Mesenchymal stem cell (in vitro differentiated cells and primary cell): ENCODE results near the gene COMMD2.

Experiments used
- DNase-seq: peaks from one replicate; pipeline ENCODE4 v3.0.0-alpha.2; 2013
- H2AFZ ChIP-seq: one replicate; pipeline ENCODE4 v1.6.1; 2013; ENCODE audit warnings: low read depth, mild to moderate bottlenecking, control low read depth, inconsistent platforms, low read length, moderate library complexity
- H2AK5ac ChIP-seq: 2 replicates; pipeline ENCODE4 v1.6.1; 2013; ENCODE audit warnings: low read length, moderate library complexity, mild to moderate bottlenecking, inconsistent platforms; ENCODE audit not compliant: severe bottlenecking
- H2BK120ac ChIP-seq: one replicate; pipeline ENCODE4 v1.6.1; 2013; ENCODE audit warnings: low read depth, mild to moderate bottlenecking, inconsistent platforms, low read length, moderate library complexity
- H2BK12ac ChIP-seq, 2 experiments: one replicate each; pipeline ENCODE4 v1.6.1; 2013; ENCODE audit warnings: inconsistent platforms in 2 of 2, low read length in 2 of 2, mild to moderate bottlenecking in 2 of 2, moderate library complexity in 2 of 2, control low read depth in 1 of 2
- H2BK15ac ChIP-seq: one replicate; pipeline ENCODE4 v1.6.1; 2013; ENCODE audit warnings: mild to moderate bottlenecking, low read depth, inconsistent platforms; ENCODE audit not compliant: poor library complexity, severe bottlenecking
- H2BK5ac ChIP-seq: 2 replicates; pipeline ENCODE4 v1.6.1; 2013; ENCODE audit warnings: low read depth, mild to moderate bottlenecking, low read length, control low read depth, inconsistent platforms; ENCODE audit not compliant: poor library complexity, severe bottlenecking
- H3K14ac ChIP-seq, 2 experiments: one replicate each; pipeline ENCODE4 v1.6.1; 2013; ENCODE audit warnings: inconsistent platforms in 2 of 2, low read length in 2 of 2, control low read depth in 1 of 2, mild to moderate bottlenecking in 1 of 2, moderate library complexity in 1 of 2
- H3K18ac ChIP-seq, 2 experiments: one replicate each; pipeline ENCODE4 v1.6.1; 2013; ENCODE audit warnings: inconsistent platforms in 2 of 2, low read length in 2 of 2, control low read depth in 1 of 2, low read depth in 1 of 2, mild to moderate bottlenecking in 1 of 2
- H3K23ac ChIP-seq, 2 experiments: one replicate each; pipeline ENCODE4 v1.6.1; 2013; ENCODE audit warnings: inconsistent platforms in 2 of 2, low read length in 2 of 2, mild to moderate bottlenecking in 2 of 2, moderate library complexity in 2 of 2, control low read depth in 1 of 2
- H3K27ac ChIP-seq: 2 replicates; pipeline ENCODE4 v1.5.1; 2013; ENCODE audit warnings: mild to moderate bottlenecking, moderate library complexity, low read length, control low read depth, inconsistent platforms; ENCODE audit not compliant: poor library complexity, severe bottlenecking
- H3K27me3 ChIP-seq, 2 experiments: 2 replicates each; pipeline versions ENCODE4 v1.6.1 to v1.7.0; 2013; ENCODE audit warnings: low read length in 2 of 2, mild to moderate bottlenecking in 2 of 2, moderate library complexity in 2 of 2, control low read depth in 1 of 2, inconsistent platforms in 1 of 2; ENCODE audit not compliant: control insufficient read depth in 1 of 2, insufficient read depth in 1 of 2
- H3K36me3 ChIP-seq, 2 experiments: 2 replicates each; pipeline versions ENCODE4 v1.6.1 to v1.7.0; 2013; ENCODE audit warnings: low read length in 2 of 2, control low read depth in 1 of 2, inconsistent platforms in 1 of 2, low read depth in 1 of 2, mild to moderate bottlenecking in 1 of 2; ENCODE audit not compliant: insufficient read depth in 2 of 2, control insufficient read depth in 1 of 2
- H3K4ac ChIP-seq, 2 experiments: one replicate each; pipeline ENCODE4 v1.6.1; 2013; ENCODE audit warnings: inconsistent platforms in 2 of 2, low read length in 2 of 2, mild to moderate bottlenecking in 2 of 2, moderate library complexity in 2 of 2, control low read depth in 1 of 2, low read depth in 1 of 2
- H3K4me1 ChIP-seq: 2 replicates; pipeline ENCODE4 v1.6.1; 2013; ENCODE audit warnings: low read depth, low read length, control low read depth; ENCODE audit not compliant: control insufficient read depth, insufficient read depth
- H3K4me2 ChIP-seq: 2 replicates; pipeline ENCODE4 v1.6.1; 2013; ENCODE audit warnings: low read length, mild to moderate bottlenecking, inconsistent platforms; ENCODE audit not compliant: poor library complexity, severe bottlenecking
- H3K4me3 ChIP-seq, 2 experiments: 2 replicates each; pipeline versions ENCODE4 v1.5.1 to v1.7.0; 2013; ENCODE audit warnings: low read length in 2 of 2, mild to moderate bottlenecking in 2 of 2, control low read depth in 1 of 2, low read depth in 1 of 2; ENCODE audit not compliant: insufficient read depth in 1 of 2
- H3K79me1 ChIP-seq: replicated peaks from 2 replicates; pipeline ENCODE4 v1.6.1; 2013; ENCODE audit warnings: mild to moderate bottlenecking, control low read depth, low read length, inconsistent platforms; ENCODE audit not compliant: poor library complexity, severe bottlenecking
- H3K9ac ChIP-seq: 2 replicates; pipeline ENCODE4 v1.7.0; 2013; ENCODE audit warnings: mild to moderate bottlenecking, low read length, moderate library complexity
- H3K9me3 ChIP-seq: 2 replicates; pipeline ENCODE4 v1.7.0; 2013; ENCODE audit warnings: mild to moderate bottlenecking, low read length; ENCODE audit not compliant: control insufficient read depth
- H4K8ac ChIP-seq: one replicate; pipeline ENCODE4 v1.6.1; 2013; ENCODE audit warnings: inconsistent platforms, mild to moderate bottlenecking, low read length, moderate library complexity
- H4K91ac ChIP-seq: one replicate; pipeline ENCODE4 v1.6.1; 2013; ENCODE audit warnings: mild to moderate bottlenecking, low read length, inconsistent platforms
- WGBS: methylation state at CpG from one replicate; pipeline ENCODE4 v1.1.7; 2013; ENCODE audit warnings: mixed read lengths; 5-methylcytosine and 5-hydroxymethylcytosine counted together

COMMD2 gene

DNA sequence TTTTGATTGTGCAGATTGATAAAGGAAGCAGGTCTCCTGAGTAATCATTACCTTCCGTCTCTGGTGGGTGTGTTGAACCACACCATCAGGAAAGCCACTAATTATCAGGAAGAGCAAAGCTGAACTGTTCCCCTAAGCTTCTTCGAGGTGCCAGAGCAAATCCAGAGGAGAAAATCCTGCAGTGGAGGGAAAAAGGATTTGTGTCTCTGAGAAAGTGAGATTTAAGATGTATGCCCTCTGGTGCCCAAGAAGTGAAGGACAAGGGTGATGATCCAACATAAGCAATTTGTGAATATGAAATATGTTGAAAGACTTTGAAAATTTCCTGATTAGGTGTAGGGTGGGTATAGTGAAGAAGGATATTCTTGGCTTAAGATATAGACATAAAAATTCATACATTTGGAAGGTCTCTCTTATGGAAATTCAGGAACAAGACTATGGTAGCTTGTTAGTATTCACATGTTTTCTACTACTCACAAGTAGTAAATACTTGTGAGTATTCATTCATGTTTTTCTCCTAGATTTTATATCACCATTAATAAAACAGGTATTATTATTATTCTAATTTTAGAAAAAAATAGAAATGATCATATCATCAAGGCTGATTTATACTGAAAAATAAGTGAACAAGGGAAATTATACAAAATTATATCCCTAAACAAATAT is 34.8 kb downstream of the COMMD2 start:
- no peak overlapping the region for H2BK12ac ChIP-seq
- no peak overlapping the region for H2BK5ac ChIP-seq
- no peak overlapping the region for H2AFZ ChIP-seq
- H3K27me3 ChIP-seq, result no peaks in the 10 kb centered on the region
- no peak overlapping the region for H3K27ac ChIP-seq
- H3K4me1 ChIP-seq, result no peaks in the 10 kb centered on the region
- peak overlapping the region; percentile 47 for H3K9ac ChIP-seq
- DNase-seq, result peak; percentile 80
- no peak overlapping the region for H3K23ac ChIP-seq
- no peak overlapping the region for H3K14ac ChIP-seq
- H2BK15ac ChIP-seq, result no peak overlapping the region
- H3K79me1 ChIP-seq, result peaks cover 3% of the 10 kb centered on the region
- no peak overlapping the region for H3K4me3 ChIP-seq
- no peak overlapping the region for H3K18ac ChIP-seq
- H4K8ac ChIP-seq, result no peak overlapping the region
- no peak overlapping the region for H4K91ac ChIP-seq
- H3K4ac ChIP-seq, result no peak overlapping the region
- WGBS, result 45% methylated on average over 2 of the region's 2 CpGs
- no peak overlapping the region for H2BK120ac ChIP-seq
- H3K4me2 ChIP-seq, result no peak overlapping the region
- no peaks in the 10 kb centered on the region for H3K36me3 ChIP-seq
- H2AK5ac ChIP-seq, result no peak overlapping the region
- H3K9me3 ChIP-seq, result peaks cover 16% of the 10 kb centered on the region

DNA sequence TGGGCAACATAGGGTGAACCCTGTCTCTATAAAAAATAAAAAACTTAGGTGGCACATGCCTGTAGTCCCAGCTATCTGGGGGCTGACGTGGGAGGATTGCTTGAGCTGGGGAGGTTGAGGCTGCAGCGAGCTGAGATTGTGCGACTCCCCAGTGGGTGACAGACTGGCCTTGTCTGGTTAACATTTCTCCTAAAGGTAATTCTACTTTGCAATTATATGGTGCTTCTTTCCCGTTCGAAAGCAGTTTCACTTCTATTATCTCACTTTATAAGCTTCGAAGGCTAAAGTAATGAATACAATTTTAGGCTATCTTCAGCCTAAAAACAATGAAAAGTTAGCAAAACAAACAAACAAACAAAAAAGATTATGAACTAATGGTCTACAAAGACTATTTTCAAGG is 35.3 kb downstream of the COMMD2 start:
- Histone ChIP-seq H3K18ac (peak overlapping the region in 1 of 2 experiments; percentile 42), H3K9me3 (peaks cover 16% of the 10 kb centered on the region), H3K4me2 (no peak overlapping the region), H3K36me3 (no peaks in the 10 kb centered on the region), H2BK15ac (no peak overlapping the region), H3K4me1 (no peaks in the 10 kb centered on the region), H3K27ac (no peak overlapping the region), H2AFZ (no peak overlapping the region), H2BK12ac (no peak overlapping the region), H4K91ac (no peak overlapping the region), H4K8ac (no peak overlapping the region), H3K27me3 (no peaks in the 10 kb centered on the region), H3K14ac (no peak overlapping the region), H3K9ac (peak overlapping the region; percentile 47), H3K79me1 (peaks cover 3% of the 10 kb centered on the region), H3K4me3 (no peak overlapping the region), H3K4ac (no peak overlapping the region), H2BK5ac (no peak overlapping the region), H2AK5ac (peak overlapping the region; percentile 74), H2BK120ac (no peak overlapping the region), H3K23ac (no peak overlapping the region)
- 85% methylated on average over 4 of the region's 6 CpGs for WGBS
- DNase-seq, result no peak

GRCh38 chr3:149715247-149715646 is 37.0 kb downstream of the COMMD2 start:
- H3K4ac ChIP-seq, result peak overlapping the region in 1 of 2 experiments; percentile 43
- no peak overlapping the region for H2BK120ac ChIP-seq
- no peaks in the 10 kb centered on the region for H3K4me1 ChIP-seq
- no peak overlapping the region for H2AFZ ChIP-seq
- no peak overlapping the region for H2BK5ac ChIP-seq
- no peak overlapping the region for H2BK15ac ChIP-seq
- H3K23ac ChIP-seq, result no peak overlapping the region
- H3K27ac ChIP-seq, result no peak overlapping the region
- no peaks in the 10 kb centered on the region for H3K27me3 ChIP-seq
- no peak overlapping the region for H3K18ac ChIP-seq
- no peak overlapping the region for H3K14ac ChIP-seq
- H2BK12ac ChIP-seq, result no peak overlapping the region
- no peak overlapping the region for H3K9ac ChIP-seq
- H3K79me1 ChIP-seq, result peaks cover 3% of the 10 kb centered on the region
- no peak overlapping the region for H3K4me3 ChIP-seq
- 97% methylated on average over 13 of the region's 13 CpGs for WGBS
- H3K36me3 ChIP-seq, result no peaks in the 10 kb centered on the region
- H2AK5ac ChIP-seq, result no peak overlapping the region
- H3K4me2 ChIP-seq, result no peak overlapping the region
- no peak overlapping the region for H4K8ac ChIP-seq
- DNase-seq, result no peak
- H3K9me3 ChIP-seq, result peaks cover 4% of the 10 kb centered on the region
- no peak overlapping the region for H4K91ac ChIP-seq

DNA sequence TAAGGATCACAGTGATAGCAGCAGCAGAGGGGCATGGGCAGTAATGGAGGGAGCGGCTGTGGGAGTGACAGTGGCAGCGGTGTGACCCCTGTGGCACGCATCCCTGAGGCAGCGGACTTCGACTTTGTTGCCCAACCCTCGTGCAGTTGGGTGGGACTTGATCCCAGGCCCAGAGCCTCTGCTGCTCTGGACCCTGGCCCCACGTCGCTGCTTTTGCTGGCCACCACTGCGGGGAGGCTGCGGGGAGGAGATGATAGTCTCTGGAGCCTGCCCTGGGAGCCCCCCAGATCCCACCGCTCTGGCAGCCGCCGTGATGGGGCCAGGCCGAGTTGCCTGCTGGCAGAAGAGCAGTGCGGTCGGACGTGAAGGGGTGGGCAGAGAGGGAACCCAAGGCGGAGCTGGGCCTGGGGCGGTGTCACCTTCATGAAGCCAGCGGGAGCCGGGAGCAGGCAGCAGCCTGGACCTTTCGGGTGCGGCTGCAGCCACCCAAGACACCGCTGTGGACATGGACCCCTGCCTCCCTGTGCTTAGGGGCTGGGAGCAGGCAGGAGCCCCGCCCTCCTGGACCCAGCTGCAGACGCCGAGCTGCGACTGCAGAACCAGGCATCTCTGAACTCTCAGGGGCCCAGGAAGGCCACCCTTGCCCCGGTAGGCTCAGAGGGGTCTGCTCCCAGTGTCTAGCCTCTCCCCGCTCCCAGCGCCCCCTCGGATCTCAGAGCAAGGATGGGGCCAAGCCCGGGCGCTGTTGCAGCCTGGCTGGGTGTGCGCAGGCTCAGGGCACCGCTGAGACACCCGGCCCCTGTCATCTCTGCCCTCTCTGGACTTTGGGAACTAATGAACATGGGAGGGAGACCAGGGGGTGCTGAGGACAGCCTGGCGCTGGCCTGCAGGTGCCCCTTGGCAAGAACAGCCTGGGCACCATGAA is 38.3 kb downstream of the COMMD2 start:
- no peaks in the 10 kb centered on the region for H3K9me3 ChIP-seq
- H3K4me1 ChIP-seq, result no peaks in the 10 kb centered on the region
- no peaks in the 10 kb centered on the region for H3K36me3 ChIP-seq
- H3K4me3 ChIP-seq, result no peak overlapping the region
- no peak overlapping the region for H2BK12ac ChIP-seq
- H2AFZ ChIP-seq, result no peak overlapping the region
- H3K79me1 ChIP-seq, result peaks cover 3% of the 10 kb centered on the region
- no peak overlapping the region for H4K8ac ChIP-seq
- WGBS, result 95% methylated on average over 38 of the region's 38 CpGs
- H3K18ac ChIP-seq, result no peak overlapping the region
- H2BK120ac ChIP-seq, result no peak overlapping the region
- no peak overlapping the region for H3K4me2 ChIP-seq
- no peak overlapping the region for H3K9ac ChIP-seq
- no peak overlapping the region for H2BK15ac ChIP-seq
- H4K91ac ChIP-seq, result peak overlapping the region; percentile 22
- no peak overlapping the region for H3K23ac ChIP-seq
- DNase-seq, result no peak
- H3K27me3 ChIP-seq, result no peaks in the 10 kb centered on the region
- no peak overlapping the region for H2AK5ac ChIP-seq
- no peak overlapping the region for H3K27ac ChIP-seq
- H3K14ac ChIP-seq, result no peak overlapping the region
- no peak overlapping the region for H3K4ac ChIP-seq
- no peak overlapping the region for H2BK5ac ChIP-seq
